Nephron progenitor cell (in vitro differentiated cells): Measurements from ENCODE around the gene SPON1.

Source experiments
- DNase-seq: peaks from one replicate; pipeline ENCODE4 v3.0.0; 2021
- H3K27ac Mint-ChIP-seq: 2 replicates; pipeline ENCODE4 v1.8.0; 2021; ENCODE audit warnings: mild to moderate bottlenecking, moderate library complexity, mixed read lengths
- H3K27me3 Mint-ChIP-seq: 2 replicates; pipeline ENCODE4 v1.8.0; 2021; ENCODE audit warnings: mild to moderate bottlenecking, low read depth, mixed read lengths; ENCODE audit not compliant: poor library complexity
- H3K36me3 Mint-ChIP-seq: 2 replicates; pipeline ENCODE4 v1.8.0; 2021; ENCODE audit warnings: low read depth, mixed read lengths
- H3K4me1 Mint-ChIP-seq: 2 replicates; pipeline ENCODE4 v1.8.0; 2021; ENCODE audit warnings: mixed read lengths
- H3K4me3 Mint-ChIP-seq: 2 replicates; pipeline ENCODE4 v1.8.0; 2021; ENCODE audit warnings: mild to moderate bottlenecking, moderate library complexity, mixed read lengths
- H3K9me3 Mint-ChIP-seq: 2 replicates; pipeline ENCODE4 v1.8.0; 2021; ENCODE audit warnings: mild to moderate bottlenecking, moderate library complexity, mixed read lengths
- TF ChIP-seq, protein P1 (sequence below): fragments of 200-600 bp; sonication (generic); IDR thresholded peaks from 2 replicates; pipeline ENCODE4 v1.5.0; 2021; ENCODE audit warnings: antibody characterized with exemption

SPON1 gene

DNA sequence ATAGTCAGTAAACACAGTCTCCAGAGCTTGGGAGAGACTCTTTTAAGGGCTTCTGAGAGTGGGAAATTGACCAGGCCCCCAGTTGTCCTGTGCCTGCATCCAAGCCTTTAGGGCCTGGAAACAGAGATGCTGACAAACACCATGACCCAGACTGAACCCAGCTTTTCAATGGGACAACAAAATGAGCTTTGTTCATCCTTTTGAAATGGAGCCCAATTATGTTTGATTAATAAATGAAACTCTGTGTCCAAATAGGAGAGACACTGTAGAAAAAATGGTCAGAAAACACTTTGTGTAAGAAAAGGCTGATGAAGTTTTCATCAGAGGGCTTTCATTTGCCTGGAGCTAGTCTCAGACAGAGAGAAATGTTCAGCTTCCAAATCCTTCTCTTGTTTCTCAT is 250.5 kb downstream of the SPON1 start:
- TF ChIP-seq, protein P1, sequence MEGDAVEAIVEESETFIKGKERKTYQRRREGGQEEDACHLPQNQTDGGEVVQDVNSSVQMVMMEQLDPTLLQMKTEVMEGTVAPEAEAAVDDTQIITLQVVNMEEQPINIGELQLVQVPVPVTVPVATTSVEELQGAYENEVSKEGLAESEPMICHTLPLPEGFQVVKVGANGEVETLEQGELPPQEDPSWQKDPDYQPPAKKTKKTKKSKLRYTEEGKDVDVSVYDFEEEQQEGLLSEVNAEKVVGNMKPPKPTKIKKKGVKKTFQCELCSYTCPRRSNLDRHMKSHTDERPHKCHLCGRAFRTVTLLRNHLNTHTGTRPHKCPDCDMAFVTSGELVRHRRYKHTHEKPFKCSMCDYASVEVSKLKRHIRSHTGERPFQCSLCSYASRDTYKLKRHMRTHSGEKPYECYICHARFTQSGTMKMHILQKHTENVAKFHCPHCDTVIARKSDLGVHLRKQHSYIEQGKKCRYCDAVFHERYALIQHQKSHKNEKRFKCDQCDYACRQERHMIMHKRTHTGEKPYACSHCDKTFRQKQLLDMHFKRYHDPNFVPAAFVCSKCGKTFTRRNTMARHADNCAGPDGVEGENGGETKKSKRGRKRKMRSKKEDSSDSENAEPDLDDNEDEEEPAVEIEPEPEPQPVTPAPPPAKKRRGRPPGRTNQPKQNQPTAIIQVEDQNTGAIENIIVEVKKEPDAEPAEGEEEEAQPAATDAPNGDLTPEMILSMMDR, result no peak
- no peak for DNase-seq
- Mint-ChIP-seq H3K4me3 (no peak overlapping the region), H3K36me3 (no peaks in the 10 kb centered on the region), H3K27me3 (peaks cover 12% of the 10 kb centered on the region), H3K9me3 (peaks cover 18% of the 10 kb centered on the region), H3K4me1 (no peaks in the 10 kb centered on the region), H3K27ac (no peak overlapping the region)

DNA sequence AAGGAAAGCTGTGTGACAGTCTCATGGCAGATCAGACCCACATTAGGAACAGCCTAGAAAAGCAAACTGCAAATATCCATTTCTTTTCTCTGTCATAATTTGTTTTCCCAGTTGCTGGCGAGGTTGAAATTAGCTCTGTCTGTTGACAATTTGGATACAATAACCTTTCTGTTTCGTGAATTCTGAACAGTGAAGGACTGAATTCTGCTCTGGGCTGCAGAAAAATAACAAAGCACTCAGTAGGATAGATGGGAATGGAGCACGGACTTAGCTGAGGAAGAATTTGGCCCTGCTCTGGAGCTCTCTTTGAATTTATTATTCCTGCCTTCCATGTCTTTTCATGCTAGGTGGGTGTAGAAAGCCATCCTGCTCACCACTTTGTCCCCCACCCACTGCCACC is 256.2 kb downstream of the SPON1 start:
- Mint-ChIP-seq H3K36me3 (no peaks in the 10 kb centered on the region), H3K27ac (no peak overlapping the region), H3K4me3 (no peak overlapping the region), H3K27me3 (peaks cover 8% of the 10 kb centered on the region), H3K9me3 (no peaks in the 10 kb centered on the region), H3K4me1 (no peaks in the 10 kb centered on the region)
- TF ChIP-seq, protein P1, result no peak
- no peak for DNase-seq

DNA sequence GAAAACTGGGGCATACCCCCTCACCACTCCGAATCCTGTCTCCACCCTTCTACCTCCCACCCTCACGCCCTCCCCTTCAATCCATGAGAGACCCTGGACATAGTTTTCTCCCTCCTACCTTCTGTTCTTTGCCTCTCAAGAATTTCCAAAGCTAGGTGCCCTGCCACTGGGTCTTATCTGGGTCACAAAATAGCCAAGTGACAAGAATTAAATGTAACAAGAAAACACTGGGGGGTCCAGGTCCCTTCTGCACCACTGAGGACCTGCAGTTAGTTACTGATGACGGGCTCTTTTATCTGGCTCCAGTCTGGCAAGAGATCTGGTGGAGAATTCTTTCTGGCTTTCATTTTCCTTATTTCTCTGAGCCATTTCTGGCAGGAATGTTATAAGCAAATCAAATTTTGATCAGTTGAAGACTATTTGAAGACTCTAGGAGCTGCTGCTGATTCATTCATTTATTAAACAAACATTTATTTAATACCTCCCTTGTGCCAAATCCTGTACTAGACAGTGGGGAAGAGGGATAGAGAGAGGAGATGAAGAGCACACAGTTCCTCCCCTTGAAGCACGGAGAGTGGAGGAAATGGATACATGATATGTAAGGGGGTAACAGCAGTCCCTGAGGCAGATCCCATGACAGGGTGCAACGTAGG is 261.2 kb downstream of the SPON1 start:
- Mint-ChIP-seq H3K4me1 (no peaks in the 10 kb centered on the region), H3K4me3 (no peak overlapping the region)
- no peak for DNase-seq

DNA sequence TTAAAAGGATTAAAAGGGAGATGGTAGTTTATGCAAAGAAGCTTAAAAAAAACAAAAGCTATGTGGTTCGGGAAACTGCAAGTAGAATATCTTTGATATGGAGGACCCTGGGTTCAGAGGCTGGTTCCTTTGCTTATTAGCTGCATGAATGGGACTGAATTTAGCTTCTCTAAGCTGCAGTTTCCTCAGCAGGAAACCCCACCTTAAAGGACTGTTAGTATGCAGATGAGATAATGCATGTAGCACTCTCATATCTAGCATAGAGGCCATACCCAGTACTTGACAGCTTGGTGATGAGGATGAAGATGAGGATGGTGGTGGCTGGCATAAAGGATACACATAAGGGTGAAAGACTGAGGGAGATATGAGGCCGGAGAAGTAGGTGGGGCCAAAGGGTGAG is 261.9 kb downstream of the SPON1 start:
- H3K4me1 Mint-ChIP-seq, result no peaks in the 10 kb centered on the region
- H3K4me3 Mint-ChIP-seq, result no peak overlapping the region
- H3K27ac Mint-ChIP-seq, result no peak overlapping the region
- peaks cover 10% of the 10 kb centered on the region for H3K9me3 Mint-ChIP-seq
- TF ChIP-seq, protein P1, result no peak
- H3K27me3 Mint-ChIP-seq, result peaks cover 13% of the 10 kb centered on the region
- peaks cover 13% of the 10 kb centered on the region for H3K36me3 Mint-ChIP-seq
- DNase-seq, result no peak

More for the DNA sequence above, 261.2 kb downstream of the SPON1 start:
- H3K36me3 Mint-ChIP-seq, result peaks cover 13% of the 10 kb centered on the region
- TF ChIP-seq, protein P1, result no peak
- peaks cover 7% of the 10 kb centered on the region for H3K27me3 Mint-ChIP-seq
- no peak overlapping the region for H3K27ac Mint-ChIP-seq
- peaks cover 10% of the 10 kb centered on the region for H3K9me3 Mint-ChIP-seq

DNA sequence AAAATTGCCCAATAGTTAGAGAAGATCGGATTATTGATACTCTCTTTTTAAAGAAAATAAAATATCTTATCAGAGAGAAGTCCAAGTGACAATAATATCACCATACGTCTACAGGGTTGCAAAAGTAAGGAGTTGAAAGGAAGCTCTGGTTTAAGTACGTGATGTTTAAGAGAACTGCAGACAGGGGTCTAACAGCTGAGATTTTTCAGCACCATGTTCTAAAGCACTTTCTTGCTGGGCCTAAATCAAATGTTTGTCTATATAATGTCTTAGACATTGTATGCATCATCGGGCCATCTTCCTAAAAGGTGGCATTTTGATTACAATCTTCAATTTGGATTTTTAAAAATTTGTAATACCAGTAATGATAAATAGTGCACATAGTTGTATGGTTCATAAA is 263.1 kb downstream of the SPON1 start:
- DNase-seq, result no peak
- Mint-ChIP-seq H3K4me3 (no peak overlapping the region), H3K4me1 (no peaks in the 10 kb centered on the region), H3K27ac (no peak overlapping the region), H3K9me3 (peaks cover 10% of the 10 kb centered on the region), H3K27me3 (peaks cover 26% of the 10 kb centered on the region), H3K36me3 (peaks cover 13% of the 10 kb centered on the region)
- TF ChIP-seq, protein P1, result no peak

DNA sequence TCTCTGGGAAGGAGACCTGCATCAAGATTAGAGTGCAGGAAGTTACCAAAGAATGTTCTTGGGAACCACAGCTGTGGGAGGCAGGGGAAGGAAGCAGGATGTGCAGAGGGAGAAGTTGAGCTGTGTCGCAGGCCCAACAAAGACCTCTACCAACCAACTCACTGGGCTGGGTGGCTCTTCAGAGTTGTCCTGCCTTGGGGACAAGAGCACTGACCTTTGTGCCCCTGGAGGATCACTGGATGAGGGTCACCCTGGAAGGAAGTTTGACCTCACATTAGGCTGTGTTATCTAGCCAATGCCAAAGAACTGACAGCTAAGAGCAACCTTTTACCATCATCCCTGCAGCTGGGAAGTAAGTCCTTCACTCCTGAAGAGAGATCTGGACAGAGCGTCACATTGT is 265.8 kb downstream of the SPON1 start:
- H3K4me1 Mint-ChIP-seq, result no peaks in the 10 kb centered on the region
- no peak for DNase-seq
- no peak overlapping the region for H3K4me3 Mint-ChIP-seq
- peaks cover 13% of the 10 kb centered on the region for H3K36me3 Mint-ChIP-seq
- peaks cover 37% of the 10 kb centered on the region for H3K27me3 Mint-ChIP-seq
- H3K9me3 Mint-ChIP-seq, result peaks cover 10% of the 10 kb centered on the region
- TF ChIP-seq, protein P1, result no peak
- H3K27ac Mint-ChIP-seq, result no peak overlapping the region
